Endothelial cell of umbilical vein (primary cell): Measurements from ENCODE around the gene ZNF8. TPM values are rescaled to one million over a fixed set of nuclear protein-coding genes. Genes with fewer than 3 reads are reported as not detected.

Source experiments
- BruUV-seq: library from RNA; stranded (reverse); fragments of 400-500 nt; replicated peaks from 2 replicates; lab custom pipeline; 2021; lab: Mats Ljungman, UMichigan
- CTCF ChIA-PET: fragments of 300-600, 350-600 bp; sonication (Branson Sonifier 250); formaldehyde crosslinking; loops from one replicate; lab custom pipeline; 2021; ENCODE audit warnings: antibody characterized with exemption, inconsistent platforms; lab: Charles Lee
- POLR2A ChIA-PET: fragments of 300-600, 350-600 bp; sonication (Branson Sonifier 250); formaldehyde crosslinking; loops from one replicate; lab custom pipeline; 2021; ENCODE audit warnings: antibody characterized with exemption, inconsistent platforms; lab: Charles Lee
- DNase-seq: peaks from one replicate; pipeline ENCODE4 v3.0.0-alpha.2; 2011; ENCODE audit warnings: low read depth, low spot score
- FAIRE-seq: peaks from 2 replicates; lab custom pipeline; 2011; peaks lifted over from hg19 to GRCh38; lab: Jason Lieb, UNC
- H2AFZ ChIP-seq: 2 replicates; pipeline ENCODE4 v1.6.0; 2012; ENCODE audit warnings: low read depth, low read length, control low read depth, inconsistent platforms
- H3K27ac ChIP-seq: 2 replicates; pipeline ENCODE4 v1.5.1; 2011; ENCODE audit warnings: low read depth, mild to moderate bottlenecking, control low read depth, low read length, moderate library complexity; ENCODE audit not compliant: insufficient read depth
- H3K27me3 ChIP-seq, 2 experiments: 2 replicates each; pipeline versions ENCODE4 v1.6.0 to v1.6.1; 2011; ENCODE audit warnings: low read length in 2 of 2, mixed read lengths in 1 of 2; ENCODE audit not compliant: control insufficient read depth in 2 of 2, insufficient read depth in 2 of 2
- H3K36me3 ChIP-seq, 2 experiments: 2 replicates in 1 of 2; 3 replicates in 1 of 2; pipeline ENCODE4 v1.5.1; 2011; ENCODE audit warnings: low read length in 2 of 2, mild to moderate bottlenecking in 1 of 2, moderate library complexity in 1 of 2; ENCODE audit not compliant: control insufficient read depth in 2 of 2, insufficient read depth in 2 of 2; ENCODE audit errors: extremely low read depth in 1 of 2
- H3K4me1 ChIP-seq: 3 replicates; pipeline ENCODE4 v1.5.1; 2011; ENCODE audit warnings: mild to moderate bottlenecking, low read length; ENCODE audit not compliant: control insufficient read depth, insufficient read depth; ENCODE audit errors: extremely low read depth
- H3K4me2 ChIP-seq: 2 replicates; pipeline ENCODE4 v1.6.1; 2011; ENCODE audit warnings: low read length, control low read depth, mixed read lengths; ENCODE audit not compliant: insufficient read depth
- H3K4me3 ChIP-seq, 3 experiments: fragments of 200-600 bp in 1 of 3; sonication (generic), shearing (Covaris generic) in 1 of 3; replicated peaks in 1 of 3; 2 replicates each; pipeline ENCODE4 v1.5.1; 2011 to 2016; ENCODE audit warnings: control low read depth in 3 of 3, low read length in 3 of 3, mild to moderate bottlenecking in 2 of 3, inconsistent platforms in 1 of 3, low read depth in 1 of 3, moderate library complexity in 1 of 3; ENCODE audit not compliant: insufficient read depth in 1 of 3
- H3K79me2 ChIP-seq: 2 replicates; pipeline ENCODE4 v1.6.0; 2012; ENCODE audit warnings: low read length, inconsistent platforms; ENCODE audit not compliant: control insufficient read depth, insufficient read depth
- H3K9ac ChIP-seq: replicated peaks from 2 replicates; pipeline ENCODE3; 2011; ENCODE audit warnings: low read length, control low read depth; ENCODE audit not compliant: insufficient read depth; ENCODE audit errors: extremely low read depth
- H3K9me1 ChIP-seq: replicated peaks from 3 replicates; pipeline ENCODE4 v1.6.0; 2011; ENCODE audit warnings: mild to moderate bottlenecking, low read length; ENCODE audit not compliant: control insufficient read depth, insufficient read depth; ENCODE audit errors: extremely low read depth
- H3K9me3 ChIP-seq: replicated peaks from 2 replicates; pipeline ENCODE4 v1.5.1; 2012; ENCODE audit warnings: low read length, inconsistent platforms; ENCODE audit not compliant: control insufficient read depth, insufficient read depth
- H4K20me1 ChIP-seq: replicated peaks from 2 replicates; pipeline ENCODE3; 2011; ENCODE audit warnings: mild to moderate bottlenecking, low read length; ENCODE audit not compliant: control insufficient read depth, insufficient read depth; ENCODE audit errors: extremely low read depth
- CTCF ChIP-seq, 2 donors: IDR thresholded peaks; 1 replicate in 1 of 2; 2 replicates in 1 of 2; pipeline ENCODE4 v1.5.1; 2011; ENCODE audit warnings: low read length in 2 of 2, mild to moderate bottlenecking in 2 of 2, moderate library complexity in 2 of 2, control low read depth in 1 of 2, inconsistent platforms in 1 of 2, low read depth in 1 of 2; ENCODE audit not compliant: insufficient read depth in 1 of 2; ENCODE audit errors: extremely low read depth in 1 of 2
- EZH2 ChIP-seq: IDR thresholded peaks from 2 replicates; pipeline ENCODE4 v1.6.1; 2012; ENCODE audit warnings: borderline replicate concordance, low read depth, mild to moderate bottlenecking, moderate library complexity, low read length, inconsistent platforms; ENCODE audit not compliant: severe bottlenecking
- FOS ChIP-seq: IDR thresholded peaks from 2 replicates; pipeline ENCODE4 v1.6.1; 2011; ENCODE audit warnings: mild to moderate bottlenecking, low read length, moderate library complexity, borderline replicate concordance; ENCODE audit not compliant: insufficient read depth
- GATA2 ChIP-seq: IDR thresholded peaks from 2 replicates; pipeline ENCODE4 v1.7.0; 2011; ENCODE audit warnings: low read depth, mild to moderate bottlenecking, moderate library complexity, mixed read lengths, low read length; ENCODE audit not compliant: insufficient read length, insufficient read depth
- JUN ChIP-seq: IDR thresholded peaks from 2 replicates; pipeline ENCODE4 v1.6.1; 2011; ENCODE audit warnings: borderline replicate concordance, low read depth; ENCODE audit not compliant: insufficient read length, insufficient read depth
- MAX ChIP-seq: IDR thresholded peaks from 2 replicates; pipeline ENCODE4 v1.6.1; 2011; ENCODE audit not compliant: insufficient read depth, insufficient read length
- MYC ChIP-seq: IDR thresholded peaks from one replicate; pipeline ENCODE4 v1.6.1; 2011; ENCODE audit warnings: mild to moderate bottlenecking, low read depth, low read length
- POLR2A ChIP-seq: IDR thresholded peaks from 2 replicates; pipeline ENCODE4 v1.6.1; 2012; ENCODE audit warnings: low read depth, mild to moderate bottlenecking, control low read depth, low read length
- POLR2AphosphoS5 ChIP-seq: IDR thresholded peaks from 2 replicates; pipeline ENCODE4 v1.6.1; 2012; ENCODE audit warnings: low read depth, mild to moderate bottlenecking, control low read depth, low read length, moderate library complexity; ENCODE audit not compliant: insufficient read depth
- dilution Hi-C: fragments of 300-500 bp; cut with MboI; formaldehyde crosslinking; loops from one replicate; pipeline ENCODE4 v1.15.0; 2019; ENCODE audit warnings: low sequenced_read_pairs; ENCODE audit not compliant: extremely low pct_ligation_motif_present
- intact Hi-C: fragments of 100-400 bp; cut with micrococcal nuclease; formaldehyde crosslinking; loops from one replicate; pipeline ENCODE4 v1.10.0; 2022
- polyA plus RNA-seq, 4 experiments: library from polyadenylated mRNA; depleted of rRNA in 3 of 4; stranded (reverse) in 3 of 4; unstranded in 1 of 4; fragments of >200 nt; gene quantifications; 2 replicates each; pipeline versions ENCODE4 v1.2.1 to v1.2.3, GENCODE V29; 2011 to 2012; ENCODE audit warnings: missing spikeins in 1 of 4
- total RNA-seq: library from RNA; stranded (reverse); gene quantifications from 2 replicates; pipeline ENCODE4 v1.2.3, GENCODE V29; 2021

ZNF8 gene
- total and polyA plus RNA-seq, 2 donors (not counting 3 experiments of a cell fraction or from before 2014, with no cell fraction given) = 4.0 to 6.8 TPM

GRCh38 chr19:58328999-58329398 lies 50.2 kb downstream of the ZNF8 start:
- Histone ChIP-seq H2AFZ (no peak overlapping the region), H3K4me1 (peaks cover 12% of the 10 kb centered on the region), H3K9ac (no peak overlapping the region), H3K27ac (no peak overlapping the region), H4K20me1 (no peaks in the 10 kb centered on the region), H3K4me3 (no peak overlapping the region), H3K9me1 (no peaks in the 10 kb centered on the region), H3K27me3 (no peaks in the 10 kb centered on the region), H3K36me3 (no peaks in the 10 kb centered on the region), H3K9me3 (no peaks in the 10 kb centered on the region), H3K4me2 (no peak overlapping the region), H3K79me2 (peaks cover 18% of the 10 kb centered on the region)
- no peak for DNase-seq
- dilution Hi-C loops = no loop called here
- ChIA-PET POLR2A (no interaction called here), CTCF (no interaction called here)
- intact Hi-C loops = no loop called here
- BruUV-seq = no TSS peak
- FAIRE-seq = no peak
- TF ChIP-seq CTCF (IDR thresholded peaks at IDR 0.05; ENCODE audit: extremely low read depth in 1 of 2, insufficient read depth in 1 of 2, low read depth in 1 of 2, low read length in 2 of 2) (peak in 1 of 2 donors; percentile 6), MYC (no peak)

GRCh38 chr19:58330458-58330857 lies 51.7 kb downstream of the ZNF8 start:
- BruUV-seq = no TSS peak
- H3K79me2 ChIP-seq = peaks cover 16% of the 10 kb centered on the region
- H3K9me3 ChIP-seq = no peaks in the 10 kb centered on the region
- peak; percentile 22 for DNase-seq
- FAIRE-seq = peak; percentile 42
- peaks cover 0 to 7% of the 10 kb centered on the region in 2 experiments for H3K36me3 ChIP-seq
- no peaks in the 10 kb centered on the region for H4K20me1 ChIP-seq
- no peak for TF ChIP-seq POLR2AphosphoS5
- no peak for TF ChIP-seq GATA2
- TF ChIP-seq FOS = no peak
- TF ChIP-seq MYC = no peak
- TF ChIP-seq MAX = no peak
- no peak for TF ChIP-seq EZH2
- TF ChIP-seq JUN = no peak
- TF ChIP-seq CTCF (IDR thresholded peaks at IDR 0.05; ENCODE audit: extremely low read depth in 1 of 2, insufficient read depth in 1 of 2, low read depth in 1 of 2, low read length in 2 of 2) = no peak
- TF ChIP-seq POLR2A = no peak
- no peak overlapping the region for H3K4me3 ChIP-seq
- H3K27me3 ChIP-seq = no peaks in the 10 kb centered on the region
- POLR2A ChIA-PET = no interaction called here
- CTCF ChIA-PET = no interaction called here
- no peaks in the 10 kb centered on the region for H3K9me1 ChIP-seq
- no peak overlapping the region for H2AFZ ChIP-seq
- H3K4me2 ChIP-seq = no peak overlapping the region
- dilution Hi-C loops = no loop called here
- intact Hi-C loops = no loop called here
- peaks cover 12% of the 10 kb centered on the region for H3K4me1 ChIP-seq
- H3K27ac ChIP-seq = no peak overlapping the region
- H3K9ac ChIP-seq = no peak overlapping the region
